OCI-M2 (cell line): ENCODE results near the gene OVAAL.
"Not testable (repeated sequence)": the region's sequence is repeated elsewhere in the genome, so short reads cannot be mapped to it uniquely, and the experiment has no call there.

Experiments used
- DNase-seq: peaks from one replicate; lab custom pipeline; 2025; ENCODE audit not compliant: unreplicated experiment; lab: John Stamatoyannopoulos, UW

Gene OVAAL

DNA sequence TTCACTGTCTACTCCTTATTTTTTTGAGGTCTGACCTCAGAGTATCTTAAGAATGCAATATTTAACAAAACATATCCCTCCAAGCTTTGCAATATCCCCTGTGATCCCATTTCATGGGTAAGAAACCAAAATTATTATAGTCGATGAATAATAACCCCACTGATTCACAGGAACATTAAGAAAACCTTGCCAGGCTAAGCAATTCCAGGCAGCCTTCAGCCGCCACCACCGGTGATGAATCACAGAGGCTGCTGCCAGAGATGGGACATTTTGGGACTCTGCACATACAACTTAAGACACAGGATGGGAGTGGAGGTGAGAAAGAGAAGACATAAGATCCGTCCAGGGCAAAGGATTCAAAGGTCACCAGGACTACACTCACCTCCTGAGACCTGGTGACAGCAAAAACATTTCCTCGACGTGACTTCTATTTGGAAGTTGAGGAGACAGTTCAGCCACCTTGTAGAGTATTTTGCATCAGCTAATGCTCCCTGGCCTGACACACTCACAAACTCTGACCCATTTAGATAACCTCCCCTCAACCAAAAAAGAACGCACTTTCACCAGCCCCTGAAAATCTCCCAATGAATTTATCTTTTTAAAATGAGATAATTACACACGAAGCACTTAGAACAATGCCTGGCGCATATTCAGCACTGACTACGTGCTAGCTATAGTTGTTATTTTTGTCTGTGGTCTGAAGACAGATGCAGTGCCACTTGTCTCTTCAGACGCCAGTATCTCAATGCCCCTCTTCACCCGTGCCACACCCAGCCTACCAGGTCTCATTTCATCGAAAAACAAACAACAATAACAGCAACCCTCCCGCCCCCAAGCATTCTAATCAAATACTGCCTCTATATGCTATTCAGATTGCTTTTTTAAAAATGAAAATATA, 17.8 kb upstream of the OVAAL start:
- DNase-seq: no peak

DNA sequence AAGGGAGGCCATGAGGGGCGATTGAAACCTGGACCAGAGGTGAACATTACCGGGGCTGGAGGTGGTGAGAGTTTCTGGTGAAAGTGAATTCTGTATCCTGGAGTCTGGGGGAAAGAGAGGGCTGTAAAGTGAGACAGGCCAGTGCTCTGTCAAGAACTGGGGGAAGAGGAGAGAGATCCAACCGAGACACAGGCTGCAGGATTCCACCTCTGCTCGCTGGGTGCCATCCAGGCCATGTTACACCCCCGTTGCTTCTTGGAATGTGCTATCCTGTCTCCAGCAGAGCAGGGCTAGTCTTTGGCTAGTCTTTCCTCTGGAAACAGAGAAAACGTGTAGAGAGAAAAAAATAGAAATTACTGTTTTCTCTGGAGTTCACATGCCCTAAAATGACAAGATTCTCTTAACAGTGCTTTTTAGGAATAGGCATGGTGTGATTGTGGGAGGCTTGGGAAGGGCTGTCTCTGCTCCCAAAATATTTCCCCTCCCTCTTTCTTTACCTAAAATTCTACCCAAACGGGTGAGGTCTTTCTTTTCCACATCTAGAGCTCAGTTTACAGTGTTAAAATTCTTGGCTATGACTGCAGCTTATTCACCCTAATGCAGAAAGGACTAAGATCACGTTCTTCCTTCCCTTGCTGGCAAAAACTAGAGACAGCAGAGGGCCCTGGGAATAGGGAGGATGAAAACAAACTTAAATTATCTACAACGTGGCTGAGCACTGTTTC, 16.5 kb upstream of the OVAAL start:
- DNase-seq: no peak

DNA sequence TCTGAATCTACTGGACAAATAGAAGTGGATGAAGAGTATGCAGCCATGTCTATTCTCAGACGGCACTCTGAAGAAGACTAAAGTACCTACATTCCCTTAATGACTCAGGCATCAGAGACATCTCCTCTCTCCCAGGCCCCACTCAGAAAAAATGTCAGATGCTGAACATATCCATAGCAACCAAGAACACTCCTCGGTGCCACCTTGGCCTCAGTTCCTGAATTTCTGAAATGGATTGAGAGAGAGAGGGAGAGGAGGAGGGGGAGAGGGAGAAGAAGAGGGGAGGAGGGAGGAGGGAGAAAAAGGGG, 16.0 kb upstream of the OVAAL start:
- DNase-seq: no peak

GRCh38 chr1:180544050-180544449, 14.7 kb upstream of the OVAAL start:
- DNase-seq: no peak

DNA sequence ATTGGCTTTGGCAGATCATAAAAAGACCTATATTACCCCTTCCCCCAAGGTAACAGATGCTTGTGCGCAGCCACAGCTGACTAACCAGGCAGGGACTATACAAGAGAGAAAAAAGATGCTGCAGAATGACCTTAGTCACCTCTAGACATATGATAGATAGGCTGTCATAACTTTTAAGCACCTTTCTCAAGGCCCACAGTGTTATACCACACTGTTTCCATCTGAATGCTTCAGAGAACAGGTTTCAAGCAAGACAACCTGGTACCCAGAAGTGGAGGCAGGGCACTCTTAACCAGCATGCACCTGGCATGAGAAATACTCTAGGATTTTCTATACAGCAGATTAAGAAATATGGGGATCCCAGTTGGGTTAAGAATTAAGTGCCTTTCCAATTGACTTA, 12.8 kb upstream of the OVAAL start:
- no peak for DNase-seq

GRCh38 chr1:180548686-180549317, 10.0 kb upstream of the OVAAL start:
- no peak for DNase-seq

GRCh38 chr1:180549770-180550169, 9.0 kb upstream of the OVAAL start:
- DNase-seq: not testable (repeated sequence)

DNA sequence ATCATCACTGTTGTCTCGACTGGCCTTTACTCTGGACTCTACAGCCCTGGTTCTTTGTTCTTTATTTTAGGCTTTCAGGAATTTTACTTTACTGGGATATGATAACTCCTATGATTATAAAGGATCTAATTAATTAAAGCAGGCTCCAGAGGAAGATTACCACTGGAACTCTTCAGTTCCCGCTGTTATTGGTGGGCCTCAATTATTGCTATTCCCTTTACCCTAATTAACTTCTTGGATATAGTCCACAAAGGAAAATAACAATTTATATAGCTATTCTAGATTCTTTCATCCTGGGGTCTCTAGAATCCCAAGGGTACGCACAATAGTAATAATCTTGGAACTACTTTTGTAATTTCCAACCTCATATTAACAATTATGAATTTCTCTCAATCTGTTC, 8.5 kb upstream of the OVAAL start:
- no peak for DNase-seq

DNA sequence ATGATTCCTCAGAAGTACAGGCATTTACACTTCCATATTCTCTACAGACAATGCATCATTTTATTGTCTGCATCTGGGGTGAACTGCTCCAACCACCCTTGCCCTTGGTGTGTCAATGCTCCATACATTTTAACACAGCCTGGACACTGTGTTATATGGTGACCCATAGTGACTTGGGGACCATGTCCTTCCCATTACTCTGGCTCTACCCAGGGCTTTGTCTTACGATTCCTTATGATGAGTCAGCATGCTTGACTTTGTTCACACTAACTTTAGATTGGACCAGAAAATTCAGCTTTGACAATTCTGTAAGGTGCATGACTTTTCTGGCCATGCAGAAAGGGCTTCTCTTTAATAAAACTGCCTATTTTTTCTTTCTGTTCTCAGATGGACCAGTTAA, 6.8 kb upstream of the OVAAL start:
- no peak for DNase-seq

- DNase-seq: not testable (repeated sequence)
These were observed 5.7 kb upstream of the OVAAL start for GRCh38 chr1:180553046-180553445.

- no peak for DNase-seq
These were observed 3.4 kb upstream of the OVAAL start for GRCh38 chr1:180555411-180555810.

- no peak for DNase-seq
These were observed 1.6 kb downstream of the OVAAL start for GRCh38 chr1:180560200-180560867.

DNA sequence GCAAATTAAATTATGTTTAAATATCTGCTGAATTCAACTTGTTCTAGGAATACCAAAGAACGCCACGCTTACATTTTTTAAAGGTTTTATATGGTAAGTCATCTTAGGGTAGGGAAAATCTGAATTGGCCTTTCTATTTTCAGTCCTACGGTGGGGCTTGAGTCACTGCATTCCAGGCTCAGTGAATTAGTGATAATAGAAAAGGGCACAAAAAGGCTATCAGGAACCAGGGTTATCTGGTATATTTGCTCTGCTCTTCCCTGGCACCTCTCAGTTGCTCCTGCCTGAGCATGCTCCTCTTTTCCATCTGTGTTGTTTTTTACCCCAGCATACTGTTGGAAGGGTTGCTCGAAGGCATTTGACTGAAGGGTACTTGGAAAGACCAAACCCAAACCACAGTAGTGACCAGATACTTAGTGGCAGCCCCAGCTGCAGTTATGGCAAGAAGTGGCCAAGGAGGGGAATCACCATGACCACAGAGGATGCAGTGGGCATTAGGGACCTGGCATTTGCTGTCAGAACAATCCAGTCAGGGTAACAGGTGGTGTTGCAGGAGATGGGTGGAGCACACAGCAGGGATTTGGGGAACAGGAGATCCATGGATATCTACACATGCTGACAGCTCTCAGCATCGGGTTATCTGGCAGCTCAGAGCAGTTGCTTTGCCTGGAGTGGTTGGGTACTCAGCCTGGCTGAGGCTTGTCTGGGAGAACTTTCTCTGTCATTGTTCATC, 2.3 kb downstream of the OVAAL start:
- no peak for DNase-seq

DNA sequence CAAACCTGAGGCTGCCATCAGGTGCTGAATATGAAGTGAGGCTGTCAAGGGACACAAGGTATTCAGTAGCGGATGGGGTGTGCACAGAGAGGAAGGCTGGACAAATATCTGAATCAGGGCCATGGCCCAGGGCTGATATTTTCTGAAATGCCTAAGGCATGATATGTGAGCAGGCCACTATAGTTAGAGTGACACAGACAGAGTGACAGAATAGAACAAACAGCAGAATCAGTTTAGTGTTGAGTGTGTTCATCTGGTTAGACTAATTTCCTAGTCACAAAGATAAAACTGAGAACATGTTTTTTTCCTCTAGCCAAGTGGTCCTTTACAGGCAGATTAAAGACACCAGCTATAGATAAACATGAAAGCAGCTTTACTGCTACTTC, 3.9 kb downstream of the OVAAL start:
- DNase-seq: no peak

GRCh38 chr1:180563026-180563827, 4.5 kb downstream of the OVAAL start:
- DNase-seq: no peak

GRCh38 chr1:180565121-180565871, 6.5 kb downstream of the OVAAL start:
- no peak for DNase-seq

DNA sequence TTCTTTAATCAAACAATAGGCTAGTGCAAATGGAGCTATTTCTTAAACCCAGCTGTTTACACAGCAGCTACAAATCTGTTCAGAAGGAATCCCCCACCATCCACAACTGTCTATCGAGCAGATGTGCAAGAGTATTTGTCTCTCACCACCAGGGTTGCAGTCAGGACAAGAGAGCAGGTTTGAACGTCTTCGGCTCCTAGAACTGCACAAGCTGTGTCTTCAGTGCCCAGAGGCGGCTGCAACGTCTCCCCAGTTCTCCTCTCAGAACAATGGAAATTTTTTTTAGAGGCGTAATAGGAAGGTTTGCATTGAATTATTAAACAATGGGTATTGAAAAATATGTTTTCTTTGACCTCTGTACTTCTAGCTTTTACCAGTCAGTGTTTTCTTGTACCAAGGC, 7.3 kb downstream of the OVAAL start:
- DNase-seq: no peak

GRCh38 chr1:180566495-180566894, 7.7 kb downstream of the OVAAL start:
- DNase-seq: no peak

DNA sequence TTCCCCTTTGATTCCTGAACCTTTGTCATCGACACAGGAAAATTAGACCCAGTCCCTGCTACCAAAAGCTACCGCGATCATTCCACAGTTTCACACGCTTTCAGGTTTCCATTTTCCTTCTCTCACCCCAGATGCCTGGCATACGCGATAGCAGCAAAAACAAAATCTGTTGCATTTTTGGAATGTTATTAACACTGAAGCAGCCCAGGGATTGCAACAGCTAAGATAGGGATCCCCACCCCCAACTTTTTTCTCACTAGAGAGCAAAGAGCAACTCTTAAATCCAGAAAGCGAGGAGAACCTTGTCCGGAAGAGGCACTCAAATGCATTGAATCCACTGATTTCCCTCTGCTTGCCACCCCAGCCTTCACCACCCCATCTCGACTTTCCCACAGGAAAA, 8.9 kb downstream of the OVAAL start:
- DNase-seq: no peak
